Naive thymus-derived CD4-positive, alpha-beta T cell (primary cell): Measurements from ENCODE around the gene SNAP25. TPM values are rescaled to one million over a fixed set of nuclear protein-coding genes. Genes with fewer than 3 reads are reported as not detected.

Source experiments
- ATAC-seq: fragments of 150-1000 bp; cut with Tn5 transposase; 2 replicates; pipeline ENCODE4 v1.10.0; 2021; ENCODE audit warnings: mild to moderate bottlenecking, moderate library complexity
- CTCF ChIA-PET: fragments of 350-600 bp; sonication (Branson Sonifier 250); formaldehyde crosslinking; loops from one replicate; lab custom pipeline; 2021; ENCODE audit warnings: antibody characterized with exemption; lab: Charles Lee
- POLR2A ChIA-PET: fragments of 350-600 bp; sonication (Branson Sonifier 250); formaldehyde crosslinking; loops from one replicate; lab custom pipeline; 2021; ENCODE audit warnings: antibody characterized with exemption, inconsistent platforms; lab: Charles Lee
- DNase-seq, 9 donors: peaks; one replicate each; pipeline versions ENCODE4 v3.0.0 to v3.0.0-alpha.2; 2020 to 2022; ENCODE audit warnings: mixed read lengths in 1 of 9
- H3K27ac ChIP-seq: one replicate; pipeline ENCODE4 v1.7.0; 2013; ENCODE audit warnings: mild to moderate bottlenecking, low read depth, low read length, moderate library complexity
- H3K27me3 ChIP-seq, 2 donors: one replicate each; pipeline ENCODE4 v1.7.0; 2013; ENCODE audit warnings: low read length in 2 of 2, mild to moderate bottlenecking in 2 of 2, moderate library complexity in 2 of 2; ENCODE audit not compliant: control insufficient read depth in 2 of 2, insufficient read depth in 2 of 2
- H3K36me3 ChIP-seq, 3 experiments: 1 replicate in 2 of 3; 2 replicates in 1 of 3; pipeline ENCODE4 v1.7.0; 2013; ENCODE audit warnings: low read length in 3 of 3, mild to moderate bottlenecking in 3 of 3, moderate library complexity in 1 of 3; ENCODE audit not compliant: insufficient read depth in 3 of 3, control insufficient read depth in 2 of 3
- H3K4me1 ChIP-seq, 2 donors: one replicate each; pipeline ENCODE4 v1.7.0; 2013; ENCODE audit warnings: low read length in 2 of 2, mild to moderate bottlenecking in 2 of 2, moderate library complexity in 1 of 2; ENCODE audit not compliant: control insufficient read depth in 2 of 2, insufficient read depth in 2 of 2
- H3K4me3 ChIP-seq: 2 replicates; pipeline ENCODE4 v1.7.0; 2013; ENCODE audit warnings: mild to moderate bottlenecking, low read length
- H3K9me3 ChIP-seq, 3 experiments: 1 replicate in 2 of 3; 2 replicates in 1 of 3; pipeline ENCODE4 v1.7.0; 2013; ENCODE audit warnings: low read length in 3 of 3; ENCODE audit not compliant: control insufficient read depth in 2 of 3
- H3K27ac Mint-ChIP-seq, 9 donors: one replicate each; pipeline ENCODE4 v1.8.0; 2020 to 2022; ENCODE audit warnings: mixed read lengths in 9 of 9, mild to moderate bottlenecking in 8 of 9, moderate library complexity in 5 of 9, inconsistent platforms in 2 of 9
- H3K27me3 Mint-ChIP-seq, 5 donors: one replicate each; pipeline ENCODE4 v1.8.0; 2021 to 2022; ENCODE audit warnings: mixed read lengths in 5 of 5, mild to moderate bottlenecking in 1 of 5
- H3K36me3 Mint-ChIP-seq, 5 donors: one replicate each; pipeline ENCODE4 v1.8.0; 2020 to 2022; ENCODE audit warnings: mixed read lengths in 5 of 5, mild to moderate bottlenecking in 3 of 5, inconsistent platforms in 1 of 5
- H3K4me1 Mint-ChIP-seq, 7 donors: one replicate each; pipeline ENCODE4 v1.8.0; 2020 to 2022; ENCODE audit warnings: mixed read lengths in 7 of 7, mild to moderate bottlenecking in 3 of 7, inconsistent platforms in 1 of 7
- H3K4me3 Mint-ChIP-seq, 10 donors: one replicate each; pipeline ENCODE4 v1.8.0; 2020 to 2022; ENCODE audit warnings: mild to moderate bottlenecking in 10 of 10, mixed read lengths in 10 of 10, moderate library complexity in 6 of 10, inconsistent platforms in 2 of 10
- H3K9me3 Mint-ChIP-seq, 11 donors: one replicate each; pipeline ENCODE4 v1.8.0; 2020 to 2022; ENCODE audit warnings: mixed read lengths in 11 of 11, mild to moderate bottlenecking in 4 of 11, inconsistent platforms in 1 of 11, moderate library complexity in 1 of 11
- intact Hi-C, 2 donors: fragments of 100-400 bp; cut with micrococcal nuclease; formaldehyde crosslinking; loops; one replicate each; pipeline ENCODE4 v1.15.1; 2023
- polyA plus RNA-seq, 2 donors: library from polyadenylated mRNA; unstranded; fragments of 300-500 nt; fragmentation: Illumina TruSeq; gene quantifications; one replicate each; pipeline ENCODE4 v1.2.3, GENCODE V29; 2021
- total RNA-seq, 6 experiments: library from RNA in 5 of 6; stranded (reverse) in 5 of 6; gene quantifications; 1 replicate in 5 of 6; 2 replicates in 1 of 6; pipeline ENCODE4 v1.2.3 and lab custom pipeline; 2021 to 2026

The SNAP25 gene
- total and polyA plus RNA-seq, 7 experiments from 2014 or later, result 0.11 to 0.39 TPM; not detected in 5

GRCh38 chr20:10185741-10186558 is 32.7 kb upstream of the SNAP25 start:
- H3K36me3 Mint-ChIP-seq, result peaks cover 0 to 7% (median 0%) of the 10 kb centered on the region in 5 donors
- H3K4me3 Mint-ChIP-seq, result no peak overlapping the region
- peaks cover 5 to 31% (median 11%) of the 10 kb centered on the region in 11 donors for H3K9me3 Mint-ChIP-seq
- H3K4me1 ChIP-seq, result no peaks in the 10 kb centered on the region
- ChIA-PET CTCF (no interaction called here), POLR2A (no interaction called here)
- H3K9me3 ChIP-seq, result no peaks in the 10 kb centered on the region
- H3K36me3 ChIP-seq, result no peaks in the 10 kb centered on the region
- H3K27ac Mint-ChIP-seq, result no peak overlapping the region
- ATAC-seq (no peak), DNase-seq (no peak)
- H3K27me3 Mint-ChIP-seq, result peaks cover 0 to 9% (median 0%) of the 10 kb centered on the region in 5 donors
- H3K27ac ChIP-seq, result no peak overlapping the region
- intact Hi-C loops, result no loop called here
- no peak overlapping the region for H3K4me3 ChIP-seq
- no peaks in the 10 kb centered on the region for H3K4me1 Mint-ChIP-seq
- H3K27me3 ChIP-seq, result no peaks in the 10 kb centered on the region

GRCh38 chr20:10190456-10190855 is 28.2 kb upstream of the SNAP25 start:
- Mint-ChIP-seq H3K4me3 (no peak overlapping the region), H3K36me3 (peaks cover 0 to 7% (median 0%) of the 10 kb centered on the region in 5 donors), H3K27ac (no peak overlapping the region), H3K9me3 (peaks cover 5 to 31% (median 12%) of the 10 kb centered on the region in 11 donors), H3K27me3 (peaks cover 0 to 16% (median 3%) of the 10 kb centered on the region in 5 donors), H3K4me1 (no peaks in the 10 kb centered on the region)
- H3K27ac ChIP-seq, result no peak overlapping the region
- CTCF ChIA-PET, result interaction anchor here (1.1 kb wide), 1 partner anchor 13 kb away, joined by 3 read pairs; no protein-coding TSS in a partner anchor
- no peaks in the 10 kb centered on the region for H3K27me3 ChIP-seq
- intact Hi-C loops, result no loop called here
- H3K4me1 ChIP-seq, result no peaks in the 10 kb centered on the region
- DNase-seq (no peak), ATAC-seq (no peak)
- no peaks in the 10 kb centered on the region for H3K9me3 ChIP-seq
- POLR2A ChIA-PET, result no interaction called here
- H3K4me3 ChIP-seq, result no peak overlapping the region
- no peaks in the 10 kb centered on the region for H3K36me3 ChIP-seq

GRCh38 chr20:10192171-10192570 is 26.5 kb upstream of the SNAP25 start:
- Histone ChIP-seq H3K27me3 (no peaks in the 10 kb centered on the region), H3K4me1 (no peaks in the 10 kb centered on the region), H3K36me3 (no peaks in the 10 kb centered on the region), H3K9me3 (no peaks in the 10 kb centered on the region), H3K4me3 (no peak overlapping the region), H3K27ac (no peak overlapping the region)
- H3K36me3 Mint-ChIP-seq, result no peaks in the 10 kb centered on the region
- H3K4me1 Mint-ChIP-seq, result no peaks in the 10 kb centered on the region
- DNase-seq (no peak), ATAC-seq (no peak)
- H3K9me3 Mint-ChIP-seq, result peaks cover 0 to 17% (median 5%) of the 10 kb centered on the region in 11 donors
- ChIA-PET POLR2A (no interaction called here), CTCF (no interaction called here)
- no peak overlapping the region for H3K27ac Mint-ChIP-seq
- no peak overlapping the region for H3K4me3 Mint-ChIP-seq
- H3K27me3 Mint-ChIP-seq, result peaks cover 0 to 13% (median 3%) of the 10 kb centered on the region in 5 donors
- intact Hi-C loops, result no loop called here

- Mint-ChIP-seq H3K27me3 (peaks cover 0 to 10% (median 3%) of the 10 kb centered on the region in 5 donors), H3K27ac (no peak overlapping the region), H3K36me3 (no peaks in the 10 kb centered on the region), H3K9me3 (peaks cover 0 to 9% (median 4%) of the 10 kb centered on the region in 11 donors), H3K4me1 (no peaks in the 10 kb centered on the region), H3K4me3 (no peak overlapping the region)
- Histone ChIP-seq H3K27me3 (no peaks in the 10 kb centered on the region), H3K36me3 (no peaks in the 10 kb centered on the region), H3K4me3 (no peak overlapping the region), H3K9me3 (no peaks in the 10 kb centered on the region), H3K27ac (no peak overlapping the region), H3K4me1 (no peaks in the 10 kb centered on the region)
- POLR2A ChIA-PET, result no interaction called here
- DNase-seq (no peak), ATAC-seq (no peak)
- CTCF ChIA-PET, result no interaction called here
- intact Hi-C loops, result no loop called here
Observed at GRCh38 chr20:10194166-10194565, 24.5 kb upstream of the SNAP25 start.

GRCh38 chr20:10200330-10200729 is 18.3 kb upstream of the SNAP25 start:
- H3K27ac Mint-ChIP-seq, result no peak overlapping the region
- intact Hi-C loops, result no loop called here
- ATAC-seq, result no peak
- ChIA-PET CTCF (no interaction called here), POLR2A (no interaction called here)
- Histone ChIP-seq H3K36me3 (no peaks in the 10 kb centered on the region), H3K9me3 (no peaks in the 10 kb centered on the region), H3K4me3 (no peak overlapping the region), H3K27me3 (no peaks in the 10 kb centered on the region), H3K4me1 (no peaks in the 10 kb centered on the region), H3K27ac (no peak overlapping the region)
- H3K36me3 Mint-ChIP-seq, result no peaks in the 10 kb centered on the region
- peaks cover 0 to 8% (median 0%) of the 10 kb centered on the region in 5 donors for H3K27me3 Mint-ChIP-seq
- peaks cover 0 to 3% (median 0%) of the 10 kb centered on the region in 11 donors for H3K9me3 Mint-ChIP-seq
- DNase-seq, result no peak
- H3K4me3 Mint-ChIP-seq, result no peak overlapping the region
- no peaks in the 10 kb centered on the region for H3K4me1 Mint-ChIP-seq

DNA sequence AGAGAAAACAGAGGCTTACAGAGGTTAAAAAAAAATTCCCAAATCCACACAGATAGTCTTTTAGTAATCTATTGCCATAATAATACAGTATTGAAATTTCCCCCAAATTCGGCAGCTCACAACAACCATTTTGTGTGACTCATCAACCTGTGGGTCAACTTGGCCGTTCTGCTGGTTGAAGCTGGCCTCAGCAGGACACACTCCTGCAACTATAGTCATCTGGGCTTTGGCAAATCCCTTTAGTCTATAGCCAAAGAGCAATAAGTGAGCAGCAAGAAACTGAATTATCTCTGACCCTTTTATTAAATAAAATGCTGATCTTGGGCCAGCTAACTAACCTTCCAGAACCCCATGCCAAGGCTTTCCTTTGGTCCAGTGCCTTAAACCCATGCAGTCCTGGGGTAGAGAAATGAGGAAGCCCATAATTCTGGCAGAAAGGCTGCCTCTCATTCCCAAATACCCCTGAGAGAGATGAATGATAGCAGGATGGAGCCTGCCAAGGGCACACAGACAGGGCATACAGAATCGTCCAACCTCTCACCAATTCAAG is 17.2 kb upstream of the SNAP25 start:
- Histone ChIP-seq H3K27me3 (no peaks in the 10 kb centered on the region), H3K27ac (no peak overlapping the region), H3K4me3 (no peak overlapping the region), H3K9me3 (no peaks in the 10 kb centered on the region), H3K4me1 (no peaks in the 10 kb centered on the region), H3K36me3 (no peaks in the 10 kb centered on the region)
- ChIA-PET POLR2A (no interaction called here), CTCF (no interaction called here)
- Mint-ChIP-seq H3K4me1 (no peaks in the 10 kb centered on the region), H3K27me3 (peaks cover 0 to 8% (median 0%) of the 10 kb centered on the region in 5 donors), H3K4me3 (no peak overlapping the region), H3K36me3 (no peaks in the 10 kb centered on the region), H3K9me3 (peaks cover 0 to 3% (median 0%) of the 10 kb centered on the region in 11 donors), H3K27ac (no peak overlapping the region)
- ATAC-seq, result no peak
- intact Hi-C loops, result no loop called here
- no peak for DNase-seq
